DOHH2 (cell line): ENCODE results near the gene ACSF2.

Experiments used
- H3F3A ChIP-seq: fragments of 200-600 bp; sonication (generic), shearing (Covaris generic); 2 replicates; pipeline ENCODE4 v1.6.0; 2016; ENCODE audit warnings: antibody characterized with exemption, mild to moderate bottlenecking; ENCODE audit not compliant: control insufficient read depth, insufficient read depth
- H3K27ac ChIP-seq: fragments of 200-600 bp; sonication (generic); 2 replicates; pipeline ENCODE4 v1.5.1; 2014; ENCODE audit warnings: low read depth, mild to moderate bottlenecking, low read length, moderate library complexity
- H3K27me3 ChIP-seq: fragments of 200-600 bp; sonication (generic); 2 replicates; pipeline ENCODE4 v1.6.1; 2014; ENCODE audit warnings: mild to moderate bottlenecking, low read length, mixed read lengths; ENCODE audit not compliant: control insufficient read depth
- H3K36me3 ChIP-seq: fragments of 200-600 bp; sonication (generic); 2 replicates; pipeline ENCODE4 v1.6.1; 2014; ENCODE audit warnings: mild to moderate bottlenecking, low read length, moderate library complexity, mixed read lengths; ENCODE audit not compliant: control insufficient read depth
- H3K4me1 ChIP-seq: fragments of 200-600 bp; sonication (generic); 2 replicates; pipeline ENCODE4 v1.6.1; 2014; ENCODE audit warnings: mild to moderate bottlenecking, low read length, mixed read lengths; ENCODE audit not compliant: control insufficient read depth
- H3K4me2 ChIP-seq: fragments of 200-600 bp; sonication (generic); 2 replicates; pipeline ENCODE4 v1.6.0; 2014; ENCODE audit warnings: mild to moderate bottlenecking, low read length, moderate library complexity
- H3K4me3 ChIP-seq: fragments of 200-600 bp; sonication (generic); 2 replicates; pipeline ENCODE4 v1.5.1; 2014; ENCODE audit warnings: mild to moderate bottlenecking, low read length, mixed read lengths
- H3K79me2 ChIP-seq: fragments of 200-600 bp; sonication (generic); 2 replicates; pipeline ENCODE4 v1.6.1; 2014; ENCODE audit warnings: mild to moderate bottlenecking, low read length, mixed read lengths; ENCODE audit not compliant: control insufficient read depth
- H3K9me2 ChIP-seq: fragments of 200-600 bp; sonication (generic); replicated peaks from 2 replicates; pipeline ENCODE4 v1.6.1; 2014; ENCODE audit warnings: mild to moderate bottlenecking, low read length, mixed read lengths; ENCODE audit not compliant: control insufficient read depth
- H3K9me3 ChIP-seq: fragments of 200-600 bp; sonication (generic); 2 replicates; pipeline ENCODE4 v1.6.1; 2014; ENCODE audit warnings: antibody characterized with exemption, low read length, mixed read lengths; ENCODE audit not compliant: control insufficient read depth, insufficient read depth
- H4K20me1 ChIP-seq: fragments of 200-600 bp; sonication (generic); 2 replicates; pipeline ENCODE4 v1.6.0; 2014; ENCODE audit warnings: low read depth, mild to moderate bottlenecking, antibody characterized with exemption, low read length, moderate library complexity; ENCODE audit not compliant: control insufficient read depth, insufficient read depth
- CTCF ChIP-seq: fragments of 200-600 bp; sonication (generic); IDR thresholded peaks from one replicate; pipeline ENCODE4 v1.5.1; 2014; ENCODE audit warnings: antibody characterized with exemption, mild to moderate bottlenecking, low read depth, low read length; ENCODE audit not compliant: poor library complexity, severe bottlenecking
- EZH2phosphoT487 ChIP-seq: fragments of 200-600 bp; sonication (generic); IDR thresholded peaks from 2 replicates; pipeline ENCODE4 v1.6.1; 2017; ENCODE audit warnings: borderline replicate concordance, mild to moderate bottlenecking, antibody characterized with exemption, low read length, moderate library complexity, mixed read lengths

The ACSF2 gene

GRCh38 chr17:50425682-50426471 lies at the start of gene ACSF2:
TSS of gene ACSF2 (plus strand) at chr17:50426218. CDS start at chr17:50426262, 44 bp downstream.
- peaks cover 6% of the 10 kb centered on the region for H3K79me2 ChIP-seq
- peaks cover 24% of the 10 kb centered on the region for H3F3A ChIP-seq
- H4K20me1 ChIP-seq: no peaks in the 10 kb centered on the region
- peak within 1 kb of the TSS; percentile 100 for H3K4me2 ChIP-seq
- peak within 1 kb of the TSS; percentile 52 for H3K27ac ChIP-seq
- no peaks in the 10 kb centered on the region for H3K9me3 ChIP-seq
- no peaks in the 10 kb centered on the region for H3K36me3 ChIP-seq
- peaks cover 35% of the 10 kb centered on the region for H3K4me1 ChIP-seq
- H3K9me2 ChIP-seq: no peaks in the 10 kb centered on the region
- H3K27me3 ChIP-seq: no peaks in the 10 kb centered on the region
- TF ChIP-seq EZH2phosphoT487 (no peak), CTCF (no peak)
- peak within 1 kb of the TSS; percentile 94 for H3K4me3 ChIP-seq

GRCh38 chr17:50379351-50380132 lies 46.5 kb upstream of the ACSF2 start:
- peaks cover 86% of the 10 kb centered on the region for H3K36me3 ChIP-seq
- H3K9me2 ChIP-seq: no peaks in the 10 kb centered on the region
- no peaks in the 10 kb centered on the region for H3F3A ChIP-seq

More at GRCh38 chr17:50379351-50380132, 46.5 kb upstream of the ACSF2 start:
- Histone ChIP-seq H3K27ac (no peak overlapping the region), H3K4me1 (no peaks in the 10 kb centered on the region), H4K20me1 (no peaks in the 10 kb centered on the region), H3K27me3 (no peaks in the 10 kb centered on the region), H3K4me3 (no peak overlapping the region), H3K9me3 (no peaks in the 10 kb centered on the region), H3K4me2 (no peak overlapping the region), H3K79me2 (no peaks in the 10 kb centered on the region)
- TF ChIP-seq CTCF (no peak), EZH2phosphoT487 (no peak)
